H1 (cell line): ENCODE data around the gene TXK. TPM values are rescaled to one million over a fixed set of nuclear protein-coding genes. Genes with fewer than 3 reads are reported as not detected.

Source experiments
- RXRA ChIP-seq: IDR thresholded peaks from 2 replicates; pipeline ENCODE4 v1.6.1; 2011; ENCODE audit warnings: low read depth, mild to moderate bottlenecking, low read length, moderate library complexity; ENCODE audit not compliant: insufficient read depth
- ZNF274 ChIP-seq: IDR thresholded peaks from 2 replicates; pipeline ENCODE4 v1.7.0; 2012; ENCODE audit warnings: low read length, borderline replicate concordance; ENCODE audit errors: extremely low read depth
- polyA plus RNA-seq, 7 experiments: library from polyadenylated mRNA; depleted of rRNA in 3 of 7; stranded (reverse) in 5 of 7; unstranded in 2 of 7; fragments of >200 nt in 5 of 7; fragments of 200-250 nt in 2 of 7; gene quantifications; 1 replicate in 5 of 7; 2 replicates in 1 of 7; 4 replicates in 1 of 7; pipeline versions ENCODE4 v1.2.1 to v1.2.3, GENCODE V29; 2011 to 2013; ENCODE audit warnings: missing spikeins in 2 of 7, mixed read lengths in 2 of 7
- total RNA-seq: library from RNA; stranded (reverse); fragmentation: NEBNext Ultra II Directional; extraction: Animal tissue kit (Norgen Biotek cat#: 25700); gene quantifications from 2 replicates; pipeline ENCODE4 v1.2.1, GENCODE V29; 2021

The TXK gene
- total and polyA plus RNA-seq, 2 of the 8 experiments (the other 6 are each of a cell fraction or from before 2014, with no cell fraction given) = not detected

DNA sequence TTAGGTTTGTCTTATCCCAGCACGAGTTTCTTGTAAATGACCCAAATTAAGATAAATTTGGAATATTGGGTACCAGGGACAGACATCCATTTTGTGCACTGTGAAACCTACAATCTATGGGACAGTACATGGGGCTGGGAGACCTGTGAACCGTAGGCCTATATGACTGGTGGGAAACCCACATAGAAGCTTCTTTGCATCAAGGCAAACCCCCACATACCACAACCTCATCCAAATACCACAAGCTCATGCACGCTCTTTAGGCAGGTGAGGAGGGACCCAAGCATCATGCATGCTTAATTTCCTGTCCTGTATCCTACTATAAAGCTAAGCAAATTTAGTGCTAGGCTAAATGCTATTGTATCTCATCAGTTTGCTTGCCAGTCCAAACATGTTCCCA lies 69.7 kb downstream of the TXK start (continued):
- TF ChIP-seq RXRA = no peak
- no peak for TF ChIP-seq ZNF274
